Type B pancreatic cell (in vitro differentiated cells): ENCODE data around the gene PRKAR1B. TPM values are rescaled to one million over a fixed set of nuclear protein-coding genes. Genes with fewer than 3 reads are reported as not detected.

Experiments used
- DNase-seq: peaks from one replicate; pipeline ENCODE4 v3.0.0; 2021; ENCODE audit warnings: mixed read lengths; ENCODE audit not compliant: unreplicated experiment; ENCODE audit errors: extremely low spot score
- H3K27ac Mint-ChIP-seq: 2 replicates; pipeline ENCODE4 v1.8.0; 2021; ENCODE audit warnings: mild to moderate bottlenecking, mixed read lengths
- H3K27me3 Mint-ChIP-seq: 2 replicates; pipeline ENCODE4 v1.8.0; 2021; ENCODE audit warnings: mixed read lengths
- H3K36me3 Mint-ChIP-seq: 2 replicates; pipeline ENCODE4 v1.8.0; 2021; ENCODE audit warnings: mixed read lengths
- H3K4me1 Mint-ChIP-seq: one replicate; pipeline ENCODE4 v1.8.0; 2021; ENCODE audit warnings: mixed read lengths; ENCODE audit not compliant: unreplicated experiment
- H3K4me3 Mint-ChIP-seq: 2 replicates; pipeline ENCODE4 v1.8.0; 2021; ENCODE audit warnings: mild to moderate bottlenecking, mixed read lengths
- H3K9me3 Mint-ChIP-seq: 2 replicates; pipeline ENCODE4 v1.8.0; 2021; ENCODE audit warnings: mixed read lengths
- CTCF ChIP-seq: fragments of 200-600 bp; sonication (generic); conservative IDR thresholded peaks from 2 replicates; pipeline ENCODE4 v1.5.0; 2021; ENCODE audit warnings: antibody characterized with exemption, mild to moderate bottlenecking
- total RNA-seq: library from RNA; stranded (reverse); gene quantifications from 2 replicates; pipeline ENCODE4 v1.2.1, GENCODE V29; 2021; ENCODE audit warnings: low replicate concordance

Gene PRKAR1B
- total RNA-seq, 1 donor from 2014 or later = 26.1 TPM

DNA sequence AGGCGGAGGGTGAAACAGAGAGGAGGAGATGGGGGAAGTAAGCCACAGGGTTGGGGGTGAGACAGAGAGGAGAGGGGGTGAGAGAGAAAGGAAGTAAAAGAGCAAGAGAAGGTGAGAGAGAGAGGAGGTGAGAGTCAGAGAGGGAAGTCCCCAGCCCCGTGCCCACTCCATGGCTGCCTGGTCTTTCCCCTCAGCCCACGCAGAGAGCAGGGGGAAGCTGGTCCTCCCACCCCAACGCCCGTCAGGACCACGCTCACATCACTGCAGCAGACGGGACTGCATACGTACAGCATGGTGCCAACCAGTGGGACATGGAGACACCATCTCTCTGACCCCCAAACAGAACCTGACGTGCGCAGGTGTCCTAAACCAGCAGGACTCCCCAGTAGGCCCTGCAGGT, 195.3 kb downstream of the PRKAR1B start:
- DNase-seq = no peak
- no peak overlapping the region for H3K4me3 Mint-ChIP-seq
- no peak overlapping the region for H3K27ac Mint-ChIP-seq
- no peak for TF ChIP-seq CTCF
- peaks cover 19% of the 10 kb centered on the region for H3K27me3 Mint-ChIP-seq
- no peaks in the 10 kb centered on the region for H3K9me3 Mint-ChIP-seq
- no peaks in the 10 kb centered on the region for H3K4me1 Mint-ChIP-seq
- no peaks in the 10 kb centered on the region for H3K36me3 Mint-ChIP-seq

GRCh38 chr7:528451-528850, 198.6 kb downstream of the PRKAR1B start:
- DNase-seq = no peak
- Mint-ChIP-seq H3K27ac (no peak overlapping the region), H3K4me1 (no peaks in the 10 kb centered on the region), H3K4me3 (no peak overlapping the region), H3K36me3 (no peaks in the 10 kb centered on the region), H3K27me3 (peaks cover 31% of the 10 kb centered on the region), H3K9me3 (no peaks in the 10 kb centered on the region)
- no peak for TF ChIP-seq CTCF

- Mint-ChIP-seq H3K36me3 (no peaks in the 10 kb centered on the region), H3K4me1 (no peaks in the 10 kb centered on the region), H3K27ac (no peak overlapping the region), H3K9me3 (no peaks in the 10 kb centered on the region), H3K4me3 (no peak overlapping the region), H3K27me3 (peaks cover 36% of the 10 kb centered on the region)
- TF ChIP-seq CTCF = no peak
- no peak for DNase-seq
Observed at GRCh38 chr7:527723-528122, 199.4 kb downstream of the PRKAR1B start.

DNA sequence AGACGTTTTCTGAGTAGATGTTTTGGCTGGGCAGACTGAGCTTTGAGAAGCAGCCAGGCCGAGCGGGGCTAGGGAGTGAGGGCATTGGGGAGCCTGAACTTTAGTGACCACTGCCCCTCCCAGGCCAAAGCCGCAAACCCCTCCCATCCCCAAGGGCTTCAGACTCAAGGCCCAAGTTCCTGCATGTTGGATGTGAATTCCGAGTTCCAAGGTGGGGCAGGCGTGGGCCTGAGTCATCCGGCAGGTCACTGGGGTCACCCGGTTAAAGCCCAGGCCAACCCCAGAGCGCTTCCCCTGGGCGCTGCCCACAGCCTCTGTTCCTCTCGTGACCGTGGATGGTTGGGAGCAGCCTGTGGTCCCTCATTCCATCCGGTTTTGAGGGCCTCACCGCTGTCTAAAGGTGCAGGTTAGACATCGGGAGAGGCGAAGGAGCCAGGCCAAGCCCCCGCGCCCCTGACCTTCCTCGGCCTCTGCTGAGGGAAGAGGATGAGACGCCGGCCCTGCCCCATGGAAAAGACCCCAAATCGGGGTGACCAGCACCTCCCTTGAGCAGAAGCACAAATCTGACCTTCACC, 200.5 kb downstream of the PRKAR1B start:
- Mint-ChIP-seq H3K9me3 (no peaks in the 10 kb centered on the region), H3K4me3 (no peak overlapping the region), H3K27me3 (peaks cover 36% of the 10 kb centered on the region), H3K27ac (no peak overlapping the region), H3K36me3 (no peaks in the 10 kb centered on the region), H3K4me1 (no peaks in the 10 kb centered on the region)
- no peak for DNase-seq
- TF ChIP-seq CTCF = no peak

GRCh38 chr7:525740-526139, 201.3 kb downstream of the PRKAR1B start:
- Mint-ChIP-seq H3K27ac (no peak overlapping the region), H3K27me3 (peaks cover 40% of the 10 kb centered on the region), H3K9me3 (no peaks in the 10 kb centered on the region), H3K4me3 (no peak overlapping the region), H3K4me1 (no peaks in the 10 kb centered on the region), H3K36me3 (no peaks in the 10 kb centered on the region)
- TF ChIP-seq CTCF = no peak
- no peak for DNase-seq

DNA sequence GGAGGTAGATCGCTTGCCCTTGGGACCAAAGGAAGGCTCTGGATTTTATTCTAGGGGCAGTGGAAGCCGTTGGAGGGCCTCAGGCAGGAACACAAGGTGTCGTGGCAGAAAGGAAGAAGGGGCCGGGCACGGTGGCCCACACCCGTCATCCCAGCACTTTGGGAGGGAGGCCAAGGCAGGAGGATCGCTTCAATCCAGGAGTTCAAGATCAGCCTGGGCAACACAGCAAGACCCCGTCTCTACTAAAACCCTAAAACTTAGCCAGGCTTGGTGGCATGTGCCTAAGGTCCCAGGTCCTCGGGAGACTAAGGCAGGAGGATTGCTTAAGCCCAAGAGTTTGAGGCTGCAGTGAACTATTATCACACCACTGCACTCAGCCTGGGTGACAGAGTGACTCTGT, 202.3 kb downstream of the PRKAR1B start:
- TF ChIP-seq CTCF = no peak
- H3K27ac Mint-ChIP-seq = no peak overlapping the region
- no peaks in the 10 kb centered on the region for H3K36me3 Mint-ChIP-seq
- no peak overlapping the region for H3K4me3 Mint-ChIP-seq
- no peaks in the 10 kb centered on the region for H3K4me1 Mint-ChIP-seq
- no peak for DNase-seq
- H3K27me3 Mint-ChIP-seq = peaks cover 37% of the 10 kb centered on the region
- H3K9me3 Mint-ChIP-seq = no peaks in the 10 kb centered on the region
